IPS DF 4.7 (cell line): ENCODE data around the gene LY6G5C.

Source experiments
- DNase-seq: peaks from one replicate; pipeline ENCODE4 v3.0.0-alpha.2; 2013; ENCODE audit warnings: low spot score; ENCODE audit errors: extremely low read depth

LY6G5C gene

DNA sequence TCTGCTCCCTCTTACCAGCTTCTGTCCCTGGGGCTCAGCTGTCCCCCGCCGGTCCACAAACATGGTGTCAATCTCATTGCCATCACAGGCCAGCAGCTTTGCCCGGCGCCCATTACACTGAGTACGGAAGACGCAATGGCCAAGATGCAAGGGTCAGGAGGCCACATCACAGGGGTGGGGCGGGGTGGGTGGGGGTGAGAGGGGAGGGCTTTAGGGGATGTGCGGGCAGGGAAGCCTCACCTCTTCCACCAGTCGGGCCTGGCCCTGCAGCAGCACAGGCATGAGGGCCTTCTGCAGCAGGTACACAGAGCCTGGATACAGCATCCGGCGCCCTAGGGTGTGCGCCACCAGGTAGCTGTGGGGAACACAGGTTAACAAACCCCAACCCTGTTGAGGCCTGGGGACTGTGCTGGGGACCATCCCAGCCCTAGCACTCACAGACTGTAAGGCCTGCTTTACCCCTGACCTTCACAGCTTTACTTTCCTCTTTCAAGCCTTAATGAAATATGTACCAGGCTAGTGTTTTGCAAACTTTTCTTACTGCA is 10.8 kb upstream of the LY6G5C start:
- DNase-seq, result no peak

DNA sequence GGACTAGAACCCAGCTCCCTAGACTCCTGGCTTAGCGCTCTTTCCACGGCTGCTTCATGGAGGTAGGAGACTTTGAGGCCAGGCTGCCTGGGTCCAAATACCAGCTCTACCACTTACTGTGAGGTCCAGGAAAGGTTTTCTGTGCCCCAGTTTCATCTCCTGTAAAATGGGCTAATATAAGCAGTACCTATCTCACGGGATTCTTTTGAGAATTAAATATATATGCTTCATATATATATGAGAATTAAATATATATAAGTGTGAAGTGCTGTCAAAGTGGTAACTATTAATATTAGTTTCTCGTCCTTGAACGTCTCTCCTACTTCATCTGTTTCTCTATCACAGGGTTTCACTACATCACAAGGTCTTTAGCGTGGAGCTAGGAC is 10.2 kb upstream of the LY6G5C start:
- no peak for DNase-seq

DNA sequence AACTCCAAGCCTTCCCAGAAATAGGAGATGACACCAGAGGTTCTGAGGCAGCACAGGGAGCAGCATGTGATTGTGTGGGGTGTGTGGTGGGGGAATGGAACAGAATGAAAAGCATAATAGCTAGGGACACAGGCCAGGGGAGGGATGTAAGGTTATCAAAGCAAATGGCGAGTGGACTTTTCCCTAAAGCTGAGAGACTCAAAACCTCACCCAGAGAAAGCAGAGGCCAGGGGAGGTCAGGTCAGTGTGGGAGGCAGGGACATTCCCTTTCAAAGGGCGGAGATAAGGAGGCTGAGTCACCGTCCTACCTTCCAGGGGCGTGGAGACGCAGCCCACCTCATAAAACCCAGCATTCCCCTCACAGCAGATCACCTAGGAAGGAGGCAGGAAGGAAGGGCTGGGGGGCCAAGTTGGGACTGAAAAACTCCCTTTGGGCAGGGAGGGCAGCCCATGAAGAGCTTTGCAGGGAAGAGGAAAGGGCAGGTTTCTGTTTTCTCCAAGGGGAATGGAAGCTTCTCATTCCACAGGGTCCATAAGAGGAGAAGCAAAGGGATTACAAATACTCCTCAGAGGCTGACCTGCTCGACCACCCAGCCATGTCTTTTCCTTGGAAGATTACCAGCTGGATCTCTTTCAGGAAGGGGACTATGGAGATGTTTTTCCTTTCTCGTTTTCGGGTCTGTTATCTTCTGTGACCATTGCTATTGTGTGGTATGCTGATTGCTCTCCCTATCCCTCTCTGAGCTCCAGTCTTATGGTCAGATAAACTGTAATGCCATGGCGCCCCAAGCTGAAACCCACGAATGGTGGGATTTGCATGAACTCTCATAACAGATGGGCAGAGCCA is 9.6 kb upstream of the LY6G5C start:
- DNase-seq, result no peak

DNA sequence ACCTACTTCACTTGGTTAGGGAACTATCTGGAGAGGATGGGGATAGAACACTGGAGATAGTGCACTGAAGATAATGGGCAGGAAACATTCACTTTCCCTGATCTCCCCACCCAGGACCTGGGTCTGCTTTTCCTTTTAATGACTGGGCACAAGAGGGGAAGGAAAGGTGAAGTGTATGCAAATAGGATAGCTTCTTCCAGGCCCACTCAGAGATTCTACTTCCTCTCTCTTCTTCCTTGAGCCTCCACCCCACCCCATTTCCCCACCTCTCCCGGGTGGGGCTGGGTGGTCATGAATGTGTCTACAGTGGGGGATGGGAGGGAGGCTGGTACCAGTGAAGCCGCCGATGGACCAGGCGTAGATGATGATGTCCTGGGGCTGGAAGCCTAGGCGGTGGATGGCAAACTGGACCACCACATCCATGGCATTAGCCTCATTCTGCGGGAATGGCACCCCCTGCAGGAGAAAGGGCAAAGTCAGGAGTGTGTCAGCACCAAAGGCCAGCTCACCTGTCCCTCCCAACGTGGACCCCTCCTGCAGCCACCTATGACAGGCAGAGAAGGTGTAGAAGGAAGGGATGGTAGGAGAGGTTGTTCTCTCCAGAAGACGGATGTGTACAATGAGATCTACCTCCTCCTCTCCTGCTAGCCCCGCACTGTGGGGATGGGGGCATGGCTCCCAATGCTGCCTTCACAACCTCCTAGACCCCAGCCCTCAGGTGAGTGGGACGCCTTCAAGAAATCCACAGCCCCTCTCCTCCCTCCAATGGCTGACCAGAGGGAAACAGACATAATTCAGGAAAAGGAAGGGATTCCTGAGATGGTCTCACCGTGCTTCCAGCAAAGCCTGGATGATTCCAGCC is 8.6 kb upstream of the LY6G5C start:
- DNase-seq, result no peak

DNA sequence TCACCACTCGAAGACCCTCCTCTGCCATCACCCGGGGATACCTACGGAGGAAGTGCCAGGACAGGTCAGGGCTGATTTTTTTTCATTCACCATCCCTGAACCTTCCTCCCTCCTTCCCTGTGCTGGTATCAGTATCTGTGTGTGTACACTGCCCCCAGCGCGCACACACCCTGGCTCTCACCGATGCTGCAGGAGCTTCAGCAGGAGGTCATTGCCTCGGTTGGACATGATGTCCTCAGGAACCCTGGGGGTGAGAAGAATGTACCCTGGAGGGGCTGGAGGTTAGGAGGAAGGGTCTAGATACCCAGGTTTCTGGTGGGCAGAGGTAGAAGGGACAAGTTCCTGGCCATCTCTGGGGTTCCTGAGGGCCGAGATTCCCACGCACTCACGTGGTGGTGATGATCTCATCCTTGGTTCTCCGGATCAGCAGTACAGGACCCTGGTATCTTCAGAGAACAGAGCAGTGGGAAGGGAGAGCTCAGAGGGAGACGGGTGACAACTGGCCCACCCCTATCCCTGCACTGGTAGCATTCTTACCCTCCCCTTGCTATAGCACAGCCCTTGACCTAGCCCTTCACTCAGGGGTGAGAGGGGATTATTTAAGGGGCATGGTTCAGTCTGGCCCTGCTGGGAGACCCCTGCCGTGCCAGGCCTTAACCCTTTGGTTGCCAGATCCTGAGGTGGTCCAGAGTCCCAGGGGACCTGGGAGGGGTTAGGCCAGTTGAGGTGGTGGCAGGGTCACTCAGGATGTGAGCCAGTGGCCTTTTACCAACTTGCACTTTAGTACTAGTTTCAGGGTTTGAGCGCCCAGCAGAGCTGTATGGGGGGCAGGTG is 7.2 kb upstream of the LY6G5C start:
- no peak for DNase-seq

DNA sequence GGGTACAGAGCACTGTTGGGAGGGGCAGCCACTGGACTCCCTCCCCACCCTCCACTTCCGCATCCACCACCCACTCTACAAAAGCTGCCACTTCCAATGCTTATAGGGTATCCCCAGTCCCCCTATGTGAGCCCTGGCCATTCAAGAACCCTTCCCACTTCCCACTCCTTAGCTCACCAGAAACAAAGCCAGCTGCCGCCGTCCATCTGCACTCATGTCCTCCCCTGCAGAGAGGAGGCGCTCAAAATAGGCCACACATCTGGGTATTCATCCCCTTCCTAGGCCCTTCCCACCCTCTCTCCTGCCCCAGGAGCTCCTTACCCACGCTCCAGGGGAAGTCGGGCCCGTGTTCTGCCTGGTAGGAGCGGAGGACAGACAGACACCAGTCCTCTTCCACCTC is 6.5 kb upstream of the LY6G5C start:
- DNase-seq, result no peak

DNA sequence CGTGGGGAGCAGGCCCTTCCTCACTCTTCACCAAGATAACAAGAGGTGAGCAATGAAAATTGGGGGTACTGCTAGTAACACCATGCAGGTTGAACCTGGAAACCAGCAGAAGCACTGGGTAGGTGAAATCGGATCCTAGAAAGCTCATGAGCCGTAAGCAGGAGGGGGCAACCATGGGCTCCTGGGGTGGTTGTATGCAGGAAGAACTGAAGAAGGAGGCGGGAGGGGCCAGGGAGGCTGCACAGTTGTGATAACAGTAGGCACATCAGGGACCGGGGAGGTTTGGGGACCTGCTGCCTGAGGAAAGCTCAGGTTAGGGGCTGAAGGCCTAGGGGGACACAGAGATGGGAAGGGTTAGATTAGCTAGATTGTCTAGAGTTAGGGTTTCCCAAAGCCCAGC is 5.6 kb upstream of the LY6G5C start:
- DNase-seq, result no peak

DNA sequence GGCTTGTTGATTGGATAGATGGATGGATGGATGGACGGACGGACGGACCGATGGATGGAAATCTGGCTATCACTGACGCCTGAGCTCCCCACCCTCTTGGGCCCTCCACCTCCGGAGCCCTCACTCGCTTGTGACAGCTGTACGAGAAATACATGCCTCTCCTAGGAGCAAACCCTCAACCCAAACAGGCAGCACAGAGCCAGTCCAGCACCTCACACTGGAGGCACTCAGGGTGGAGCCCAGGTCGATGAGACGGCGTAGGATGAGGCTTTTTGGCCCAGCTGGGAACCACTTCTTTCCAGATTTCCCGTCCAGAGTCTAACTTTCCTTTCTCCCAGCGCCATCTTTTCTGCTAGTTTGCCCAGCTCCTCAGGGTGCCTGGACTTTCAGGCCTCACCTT is 2.7 kb upstream of the LY6G5C start:
- no peak for DNase-seq

DNA sequence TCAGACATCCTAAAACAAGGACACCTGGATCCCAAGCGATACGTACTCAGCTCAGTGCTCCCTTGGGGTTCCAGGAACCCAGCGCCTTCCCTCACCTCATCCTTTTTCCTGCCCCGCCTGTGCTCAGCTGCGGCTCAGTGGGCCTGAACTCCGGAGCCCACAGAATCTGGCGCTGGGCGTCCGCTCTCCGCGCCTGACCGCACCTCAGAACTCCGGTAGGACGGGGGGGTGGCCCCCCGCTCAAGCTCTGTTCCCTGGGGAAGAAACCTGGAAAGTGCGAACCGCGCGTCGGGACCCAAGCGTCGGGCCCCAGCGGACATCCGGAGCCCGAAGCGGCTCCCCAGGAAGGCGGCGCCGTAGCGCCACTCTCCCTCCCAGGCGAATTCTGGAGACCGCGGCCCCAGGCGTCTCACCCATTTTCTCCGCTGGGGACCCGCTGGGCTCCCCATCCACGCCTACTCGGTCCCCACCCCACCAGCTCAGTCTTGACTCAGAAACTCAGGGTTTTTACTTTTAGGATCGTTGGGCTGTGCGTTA is 336 bp upstream of the LY6G5C start:
- DNase-seq, result no peak

DNA sequence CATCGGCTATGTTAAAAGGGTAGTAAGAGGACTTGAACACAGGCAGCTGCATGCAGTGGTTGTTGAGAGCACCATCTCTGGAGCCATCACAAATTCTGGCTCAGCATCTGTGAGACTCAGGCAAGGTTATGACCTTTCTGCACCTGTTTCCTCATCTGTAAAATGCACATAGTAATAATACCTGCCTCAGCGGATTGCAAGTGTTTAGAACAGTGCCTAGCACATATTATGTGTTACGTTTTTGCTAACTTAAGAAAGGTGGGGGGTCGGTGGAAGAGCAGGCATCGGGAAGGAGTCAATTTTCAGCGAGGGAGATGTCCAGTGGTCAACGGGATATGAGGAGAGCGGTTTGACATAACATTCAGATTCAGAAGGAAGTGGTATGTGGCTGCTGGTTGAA is 2.9 kb downstream of the LY6G5C start:
- DNase-seq, result no peak

DNA sequence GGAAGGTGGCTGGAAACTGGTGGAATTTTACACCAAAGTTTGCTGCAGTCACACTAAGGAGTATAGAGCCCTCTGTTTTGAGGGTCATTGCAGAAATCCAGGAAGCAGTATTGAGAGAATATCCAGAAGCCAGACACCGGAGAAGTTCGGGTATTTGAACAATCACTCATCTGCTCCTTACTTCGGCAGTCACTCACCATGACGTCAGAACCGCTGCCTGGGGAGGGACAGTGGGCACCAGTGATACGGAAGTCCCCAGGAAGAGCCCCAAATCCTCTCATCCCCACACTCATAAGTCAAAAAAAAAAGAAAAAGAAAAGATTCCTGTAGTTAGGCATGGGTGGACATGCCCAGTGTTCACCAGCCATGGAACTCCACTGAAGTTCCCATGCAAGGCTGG is 4.0 kb downstream of the LY6G5C start:
- DNase-seq, result no peak

DNA sequence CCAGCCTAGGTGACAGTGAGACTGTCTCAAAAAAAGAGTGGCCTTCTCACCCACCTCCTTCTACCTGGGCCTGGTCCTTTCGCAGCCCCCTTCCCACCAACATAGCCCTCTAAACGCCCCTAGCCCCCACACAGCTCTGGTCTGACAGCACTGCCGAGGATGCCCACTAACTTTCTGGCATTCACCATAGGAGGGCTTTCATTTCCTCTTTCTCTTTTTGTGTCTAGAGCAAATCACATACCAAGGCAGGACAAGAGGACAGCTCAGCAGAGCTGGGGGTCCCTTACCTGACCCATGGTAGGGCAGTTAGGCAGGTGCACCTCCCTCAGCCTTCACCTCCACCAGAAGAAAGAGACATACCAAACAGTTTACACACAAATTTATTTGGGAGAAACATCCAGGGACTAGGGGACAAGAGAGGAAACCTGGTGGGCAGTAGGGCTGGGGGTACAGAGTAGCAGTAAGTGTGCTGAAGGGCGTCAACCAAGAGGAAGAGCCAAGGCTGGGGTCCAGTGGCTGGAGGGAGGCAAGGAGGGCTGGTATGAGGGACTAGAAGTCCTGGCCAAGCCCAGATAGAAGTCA is 4.5 kb downstream of the LY6G5C start:
- DNase-seq, result no peak

DNA sequence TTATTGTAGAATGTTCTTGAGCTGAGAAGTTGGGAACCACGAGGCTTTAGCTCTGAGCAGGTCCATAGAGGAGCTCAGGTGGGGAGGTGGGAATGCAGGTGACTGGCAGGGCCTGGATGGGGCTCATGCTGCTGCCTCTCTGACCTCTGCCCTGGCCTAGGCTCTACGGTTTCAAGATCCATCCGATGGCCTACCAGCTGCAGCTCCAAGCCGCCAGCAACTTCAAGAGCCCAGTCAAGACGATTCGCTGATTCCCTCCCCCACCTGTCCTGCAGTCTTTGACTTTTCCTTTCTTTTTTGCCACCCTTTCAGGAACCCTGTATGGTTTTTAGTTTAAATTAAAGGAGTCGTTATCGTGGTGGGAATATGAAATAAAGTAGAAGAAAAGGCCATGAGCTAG is 11.2 kb downstream of the LY6G5C start, which contains the start of gene LY6G5B:
Gene LY6G5B, plus strand, starts transcription at position 301 of the 400 bp plus-strand sequence. CDS start 975 bp downstream, outside the sequence.
- DNase-seq, result no peak

DNA sequence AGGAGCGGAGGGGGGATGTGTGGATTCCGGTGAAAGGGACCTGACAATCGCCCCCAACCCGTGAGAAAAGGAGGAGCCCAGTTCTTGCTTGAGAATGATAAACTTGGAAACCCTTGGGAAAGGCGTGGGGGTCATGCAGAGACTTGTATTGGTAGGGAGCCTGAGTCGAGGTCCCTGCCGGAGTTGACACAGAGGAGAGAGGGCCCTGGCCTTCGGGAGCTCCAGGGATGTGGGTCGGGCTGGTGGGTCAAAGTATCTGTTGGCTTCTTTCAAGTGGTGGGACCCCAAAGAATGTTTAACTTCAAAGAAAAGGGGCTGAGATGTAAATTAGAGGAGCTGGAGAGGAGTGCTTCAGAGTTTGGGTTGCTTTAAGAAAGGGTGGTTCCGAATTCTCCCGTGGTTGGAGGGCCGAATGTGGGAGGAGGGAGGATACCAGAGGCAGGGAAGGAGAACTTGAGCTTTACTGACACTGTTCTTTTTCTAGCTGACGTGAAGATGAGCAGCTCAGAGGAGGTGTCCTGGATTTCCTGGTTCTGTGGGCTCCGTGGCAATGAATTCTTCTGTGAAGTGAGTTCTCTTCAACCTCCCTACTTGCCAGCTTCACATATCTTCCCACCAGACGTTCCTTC is 14.4 kb downstream of the LY6G5C start:
- no peak for DNase-seq

DNA sequence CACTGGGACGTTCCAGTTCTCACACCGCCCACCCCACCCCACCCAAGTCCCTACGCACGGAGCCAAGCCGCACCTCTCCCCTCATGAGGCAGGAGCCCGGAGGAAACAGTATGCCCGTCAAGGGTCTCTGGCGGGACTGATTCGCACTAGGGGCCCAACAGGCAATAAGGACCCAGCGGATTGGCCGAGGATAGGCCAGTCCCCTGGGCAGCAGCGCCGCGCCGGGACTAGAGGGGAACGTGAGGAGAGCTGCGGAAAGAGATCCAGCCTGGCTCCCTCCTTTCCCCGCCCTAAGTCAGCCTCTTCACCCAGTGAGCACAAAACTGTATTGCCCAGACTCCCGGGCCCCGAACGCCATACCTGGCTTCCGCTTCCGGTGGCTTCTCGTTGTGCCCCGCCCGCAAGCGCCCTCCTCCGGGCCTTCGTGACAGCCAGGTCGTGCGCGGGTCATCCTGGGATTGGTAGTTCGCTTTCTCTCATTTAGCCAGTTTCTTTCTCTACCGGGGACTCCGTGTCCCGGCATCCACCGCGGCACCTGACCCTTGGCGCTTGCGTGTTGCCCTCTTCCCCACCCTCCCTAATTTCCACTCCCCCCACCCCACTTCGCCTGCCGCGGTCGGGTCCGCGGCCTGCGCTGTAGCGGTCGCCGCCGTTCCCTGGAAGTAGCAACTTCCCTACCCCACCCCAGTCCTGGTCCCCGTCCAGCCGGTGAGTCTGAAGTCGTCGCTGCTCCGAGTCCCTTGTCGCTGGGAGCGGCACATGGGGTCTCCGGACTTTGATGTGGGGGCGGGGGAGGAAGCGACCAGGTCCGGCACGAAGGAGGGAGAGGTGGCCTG is 15.1 kb downstream of the LY6G5C start, which contains the start of gene CSNK2B:
Gene CSNK2B, plus strand, starts transcription at position 580 of the 836 bp plus-strand sequence. CDS start 752 bp downstream, outside the sequence.
- no peak for DNase-seq

DNA sequence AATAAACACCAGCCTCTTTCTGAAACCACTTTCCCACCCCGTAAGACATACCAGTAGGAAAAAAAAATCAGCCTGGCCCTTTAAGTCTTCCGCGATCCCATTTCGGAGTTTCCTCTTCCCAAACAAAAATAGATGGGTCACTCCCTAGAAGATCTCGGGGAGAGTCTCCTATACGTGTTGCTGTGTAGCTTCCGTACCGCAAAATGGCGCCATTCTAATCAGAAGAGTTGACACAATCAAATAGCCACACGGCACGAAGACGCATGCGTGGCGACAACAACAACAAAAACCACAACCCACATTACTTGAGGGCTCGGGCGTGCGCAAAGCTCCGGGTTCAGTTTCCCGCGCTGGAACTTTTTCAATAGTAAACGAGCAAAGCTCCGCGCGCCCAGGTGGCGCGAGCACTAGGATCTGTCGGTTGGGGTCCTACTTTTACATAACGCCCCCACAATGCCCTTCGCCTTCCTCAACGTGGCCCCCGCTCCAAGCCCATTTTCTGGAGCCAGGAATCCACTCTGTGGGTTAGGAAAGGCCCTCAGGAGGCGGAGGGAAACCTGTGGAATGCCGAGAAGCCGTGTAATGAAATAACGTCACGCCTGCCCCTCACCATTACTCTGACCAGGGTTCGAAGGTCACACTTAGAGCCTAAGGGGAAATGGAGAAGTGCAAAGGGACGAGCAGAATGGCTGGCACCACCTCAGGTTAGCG is 15.9 kb downstream of the LY6G5C start, which contains the start of gene GPANK1:
Gene GPANK1, minus strand, starts transcription at position 208 of the 711 bp plus-strand sequence. CDS start 519 bp downstream, outside the sequence.
- DNase-seq, result no peak

DNA sequence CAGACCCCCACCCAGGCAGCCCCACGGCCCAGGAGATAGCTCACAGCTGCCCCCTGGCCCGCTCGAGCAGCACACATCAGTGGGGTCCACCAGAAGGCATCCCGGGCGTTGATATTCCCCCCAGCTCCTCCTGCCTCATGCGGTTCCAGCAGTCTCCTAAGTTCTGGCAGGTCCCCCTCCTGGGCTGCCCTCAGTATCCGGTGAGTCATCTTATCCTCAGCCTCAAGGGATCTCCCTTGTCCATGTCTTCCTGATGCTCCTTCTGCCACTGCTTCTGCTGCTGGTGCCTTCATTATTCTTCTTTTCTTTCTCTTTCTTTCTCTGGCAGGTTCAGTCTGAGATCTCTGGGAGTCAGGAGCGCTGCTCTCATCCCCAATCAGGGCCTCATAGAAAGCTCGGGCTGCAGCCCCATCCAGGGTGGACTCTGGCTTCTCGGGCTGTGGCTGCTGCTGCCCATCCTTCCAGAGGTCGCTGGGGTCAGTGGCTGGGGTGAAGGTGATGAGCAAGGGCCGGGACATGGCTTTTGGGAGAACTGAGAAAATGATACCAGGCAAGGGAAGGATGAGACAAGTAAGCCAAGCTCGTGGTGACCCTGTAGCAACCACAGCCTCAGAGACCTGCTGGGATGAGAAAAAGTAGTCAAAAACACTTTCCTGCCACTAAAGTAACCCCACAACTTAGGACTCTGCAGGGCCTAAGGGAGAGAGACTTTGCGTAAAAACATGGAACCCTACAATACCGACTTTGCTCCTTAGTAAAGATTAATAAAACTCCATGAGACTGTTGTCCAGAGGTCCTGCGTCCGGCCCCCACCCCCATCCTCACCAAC is 16.7 kb downstream of the LY6G5C start:
- no peak for DNase-seq
